HG02852 (cell line): ENCODE results near the gene ZC3H12A.
A peak's percentile ranks its signal among the peaks of the same experiment; 100 is the strongest.

Experiments
- ATAC-seq: cut with Tn5 transposase; IDR thresholded peaks from one replicate; pipeline ENCODE4 v1.9.1; 2021; ENCODE audit warnings: mild to moderate bottlenecking, moderate library complexity; ENCODE audit not compliant: unreplicated experiment

ZC3H12A gene

GRCh38 chr1:37474046-37474696 is at the start of gene ZC3H12A:
ZC3H12A (plus strand) TSS chr1:37474580; CDS start chr1:37475497, 917 bp downstream.
- peak; percentile 47 for ATAC-seq

DNA sequence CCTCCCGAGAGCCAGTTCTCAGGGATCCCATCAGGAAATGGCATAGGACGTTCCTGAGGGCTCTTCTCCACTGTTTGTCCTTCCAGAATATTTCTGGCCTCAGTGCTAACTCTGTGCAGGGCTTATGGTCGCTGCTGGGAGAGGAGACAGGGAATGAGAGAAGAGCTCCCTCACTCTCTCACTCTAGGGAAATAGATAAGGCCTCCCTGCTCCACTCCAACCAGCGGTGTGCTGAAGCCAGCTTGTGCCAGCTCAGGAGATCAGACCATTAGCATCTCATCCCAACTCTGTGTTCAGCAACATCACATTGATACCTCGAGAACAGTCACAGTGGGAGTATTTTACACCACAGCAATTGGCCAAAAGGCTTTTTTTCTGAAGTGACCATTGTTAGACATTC is 49.2 kb upstream of the ZC3H12A start:
- no peak for ATAC-seq

DNA sequence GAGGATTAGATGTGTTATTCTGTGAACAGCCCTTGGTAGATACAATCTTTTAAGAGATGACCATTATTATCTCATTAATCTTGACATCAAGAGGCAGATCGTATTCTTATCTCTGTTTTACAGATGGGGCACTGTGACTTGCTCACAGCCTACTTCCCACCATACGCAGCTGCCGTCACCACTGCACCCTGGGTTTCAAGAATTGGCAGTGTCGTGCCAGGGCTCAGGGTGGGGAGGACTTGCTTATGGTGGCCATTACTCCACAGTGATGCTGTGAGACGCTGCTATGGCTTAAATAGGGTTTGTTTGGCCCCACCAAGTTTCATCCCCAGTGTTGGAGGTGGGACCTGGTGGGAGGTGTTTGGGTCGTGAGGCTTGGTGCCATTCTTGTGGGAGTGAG is 45.4 kb upstream of the ZC3H12A start:
- no peak for ATAC-seq

DNA sequence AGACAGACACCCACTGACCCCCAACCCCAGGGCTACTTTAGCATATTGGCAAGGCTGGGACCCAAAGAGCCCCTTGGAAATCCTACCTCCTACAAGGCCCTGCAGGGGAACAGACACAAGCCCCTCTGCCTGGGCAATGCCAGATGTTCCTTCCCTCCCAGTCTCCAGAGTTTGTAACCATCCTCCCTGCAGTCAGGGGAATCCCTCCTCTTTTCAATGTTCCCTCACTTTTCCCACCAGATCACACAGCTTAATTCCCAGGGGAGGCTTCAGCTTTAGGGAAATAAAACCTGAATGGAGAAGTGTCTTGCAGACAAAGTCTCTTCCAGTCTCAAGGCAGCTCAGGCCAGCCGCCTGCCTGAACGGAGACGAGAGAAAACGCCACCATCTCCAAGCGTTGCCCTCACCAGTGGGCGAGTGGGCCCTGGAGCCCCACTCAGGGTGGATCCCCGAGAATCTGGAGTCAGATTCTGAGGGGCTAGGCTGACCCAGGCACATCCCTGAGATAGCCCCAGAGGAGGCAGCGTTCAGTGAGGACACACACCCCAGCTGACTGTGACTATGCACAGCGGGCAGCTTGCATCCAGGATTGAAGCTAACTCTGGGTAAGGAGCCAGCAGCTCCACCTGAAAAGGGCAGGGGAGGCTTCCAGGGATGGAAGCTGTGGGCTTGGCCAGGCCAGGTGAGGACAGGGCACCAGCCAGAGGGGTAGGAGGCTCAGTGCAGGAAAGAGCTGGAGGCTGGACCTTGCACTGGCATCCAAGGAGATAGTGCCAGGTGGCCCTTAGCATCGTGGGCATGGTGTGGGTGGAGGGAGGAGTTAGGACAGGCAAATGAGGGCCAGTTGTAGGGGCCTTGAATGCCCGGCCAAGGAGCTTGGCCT is 44.0 kb upstream of the ZC3H12A start:
- ATAC-seq, result no peak

- no peak for ATAC-seq
Observed at GRCh38 chr1:37432716-37433115, 41.7 kb upstream of the ZC3H12A start.

DNA sequence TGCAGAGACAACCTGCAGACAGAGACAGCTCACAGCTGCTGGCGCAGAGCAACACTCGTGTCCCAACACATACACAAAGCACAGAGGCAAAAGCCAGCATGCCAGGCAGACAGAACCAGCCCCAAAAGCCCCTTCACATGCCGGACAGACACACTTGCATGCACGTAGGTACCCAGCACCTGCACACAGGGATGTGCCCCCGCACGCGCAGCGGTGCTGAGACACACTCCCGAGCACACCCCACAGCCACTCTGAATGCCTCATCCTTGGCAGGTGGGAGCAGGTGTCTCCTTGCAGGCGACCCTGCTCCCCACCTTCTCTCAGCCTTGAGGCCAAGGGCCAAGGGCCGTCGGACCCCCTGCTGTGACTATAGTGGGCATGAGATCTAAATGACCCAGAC is 41.2 kb upstream of the ZC3H12A start:
- ATAC-seq, result no peak

DNA sequence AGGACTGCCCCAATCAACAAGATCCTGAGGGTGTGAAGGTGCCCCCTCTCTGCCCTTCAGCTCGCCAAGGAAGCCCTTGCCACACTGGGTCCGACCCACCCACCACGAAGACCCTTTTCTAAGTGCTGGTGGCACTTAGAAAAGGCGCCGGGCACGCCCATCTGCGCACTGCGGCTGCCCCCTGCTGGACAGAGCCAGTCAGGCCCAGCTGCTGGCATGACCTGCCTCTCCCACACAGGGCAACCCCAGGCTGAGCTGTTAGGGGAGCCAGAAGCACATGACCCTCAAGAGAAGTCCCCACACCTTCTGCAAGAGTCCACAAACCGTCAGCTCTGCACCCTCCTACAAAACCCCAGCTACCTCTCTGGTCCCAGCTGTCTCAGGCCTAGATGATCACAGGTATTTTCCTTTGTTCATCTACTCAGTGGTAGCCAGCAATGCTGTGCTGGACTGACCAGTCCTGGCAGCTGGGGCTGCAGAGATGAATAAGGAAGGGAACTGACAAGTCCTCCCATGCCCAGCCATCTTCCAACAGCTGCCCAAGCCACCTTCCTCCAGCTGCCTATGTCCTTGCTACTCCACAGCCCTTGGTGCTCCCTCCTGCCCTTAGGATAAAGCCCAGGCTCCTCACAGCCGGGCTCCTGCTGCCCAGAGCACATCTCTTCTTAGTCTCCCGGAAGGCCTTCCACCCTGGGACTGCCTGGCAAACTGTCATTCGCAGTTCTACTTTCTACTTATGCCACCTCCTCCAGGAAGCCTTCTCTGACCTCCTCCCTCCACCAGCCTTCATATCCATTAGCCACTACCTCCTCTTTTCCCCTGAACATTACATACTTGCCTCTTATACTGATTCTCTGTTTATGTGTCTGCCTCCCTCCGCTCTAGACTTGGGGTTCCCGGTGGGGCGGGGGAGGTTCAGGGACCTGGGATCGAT is 39.8 kb upstream of the ZC3H12A start:
- ATAC-seq, result no peak

DNA sequence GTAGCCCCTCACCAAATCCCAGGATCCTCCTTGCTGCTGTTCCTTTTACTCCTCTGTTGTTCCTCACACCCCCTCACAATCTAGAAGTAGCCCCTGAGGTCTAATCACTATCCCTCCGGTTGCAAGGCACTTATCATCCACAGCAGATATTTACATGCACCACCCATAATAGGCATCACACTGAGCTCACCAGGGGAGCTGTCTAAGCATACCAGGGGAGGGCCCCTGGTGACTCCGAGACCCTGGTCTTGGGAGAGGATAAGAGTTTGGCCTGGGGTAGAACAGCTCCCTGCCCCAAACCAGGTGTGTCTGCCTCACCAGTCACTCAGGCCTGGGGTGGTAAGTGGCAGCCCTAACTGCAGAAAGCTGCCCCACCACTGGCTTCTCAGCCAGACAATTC is 37.3 kb upstream of the ZC3H12A start:
- ATAC-seq, result no peak

DNA sequence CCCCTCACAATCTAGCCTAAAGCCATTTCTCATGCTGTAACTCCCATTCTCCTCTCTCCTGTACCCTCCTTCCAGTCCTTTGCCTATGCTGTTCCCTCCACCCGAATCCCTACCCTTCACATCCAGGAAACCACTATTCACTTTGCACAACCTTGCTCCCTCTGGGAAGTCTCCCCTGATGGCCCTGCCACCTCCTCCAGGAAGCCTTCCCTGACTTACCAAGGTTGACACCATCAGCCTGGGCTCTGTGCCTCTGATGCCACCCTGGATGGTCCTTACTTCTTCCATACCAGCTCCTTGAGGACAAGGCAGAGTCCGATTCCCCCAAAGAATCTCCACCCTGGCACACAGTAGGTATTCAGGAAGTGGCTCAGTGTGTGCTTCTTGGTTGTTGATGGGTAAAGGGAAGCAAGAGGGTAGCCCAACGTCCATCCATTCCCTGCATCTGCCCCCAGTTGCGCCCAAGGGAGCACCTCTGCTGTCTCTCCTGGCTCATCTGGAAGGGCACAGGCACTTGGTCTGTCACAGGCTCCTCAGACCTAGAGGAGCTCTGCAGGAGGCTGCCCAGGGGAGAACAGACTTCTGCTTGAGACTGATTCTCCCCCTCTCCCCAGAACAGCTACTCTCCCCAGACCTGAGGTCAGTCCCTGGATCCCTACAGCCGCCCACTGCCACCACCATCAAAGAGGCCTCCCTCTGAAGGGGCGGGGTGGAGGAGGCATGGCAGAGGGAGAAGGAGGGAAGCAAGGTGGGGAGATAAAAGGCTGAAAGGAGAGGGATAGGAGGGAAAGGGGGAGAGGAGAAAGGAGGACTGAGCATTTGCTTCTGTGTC is 36.1 kb upstream of the ZC3H12A start:
- no peak for ATAC-seq

GRCh38 chr1:37438869-37439343 is 35.5 kb upstream of the ZC3H12A start:
- no peak for ATAC-seq

- ATAC-seq, result no peak
Observed at GRCh38 chr1:37439349-37439995, 34.9 kb upstream of the ZC3H12A start.

DNA sequence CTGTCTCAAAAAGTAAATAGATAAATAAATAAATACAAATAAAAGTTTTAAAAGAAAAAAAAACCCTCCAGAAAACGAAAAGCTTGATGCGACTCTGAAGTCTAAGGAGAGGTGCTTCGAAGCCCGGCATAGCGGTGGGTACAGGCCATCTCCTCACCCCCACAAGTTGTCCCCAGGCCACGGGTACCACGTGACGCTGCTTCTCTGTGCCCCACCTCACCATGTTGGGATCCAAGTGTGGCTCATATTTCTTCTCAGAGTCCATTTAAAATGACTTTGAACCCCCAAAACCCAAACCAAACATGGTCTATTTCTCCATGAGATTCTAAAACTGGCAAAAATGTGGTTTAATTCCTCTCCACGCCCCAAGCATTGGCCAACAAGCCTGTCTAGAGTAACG is 32.9 kb upstream of the ZC3H12A start:
- no peak for ATAC-seq

DNA sequence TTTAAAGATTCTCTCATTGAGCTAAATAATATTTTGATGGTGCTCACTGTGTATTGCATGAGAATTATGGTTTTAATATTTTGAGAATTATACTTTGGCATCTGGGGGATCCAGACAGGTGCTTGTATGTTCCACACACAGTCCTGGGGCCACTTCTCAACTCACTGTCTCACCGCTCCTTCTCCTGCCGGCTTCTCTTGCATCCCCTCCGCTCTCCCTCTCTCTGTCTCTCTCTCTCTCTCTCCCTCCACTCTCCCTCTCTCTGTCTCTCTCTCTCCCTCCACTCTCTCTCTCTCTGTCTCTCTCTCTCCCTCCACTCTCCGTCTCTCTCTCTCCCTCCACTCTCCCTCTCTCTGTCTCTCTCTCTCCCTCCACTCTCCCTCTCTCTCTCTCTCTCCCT is 32.2 kb upstream of the ZC3H12A start:
- no peak for ATAC-seq

DNA sequence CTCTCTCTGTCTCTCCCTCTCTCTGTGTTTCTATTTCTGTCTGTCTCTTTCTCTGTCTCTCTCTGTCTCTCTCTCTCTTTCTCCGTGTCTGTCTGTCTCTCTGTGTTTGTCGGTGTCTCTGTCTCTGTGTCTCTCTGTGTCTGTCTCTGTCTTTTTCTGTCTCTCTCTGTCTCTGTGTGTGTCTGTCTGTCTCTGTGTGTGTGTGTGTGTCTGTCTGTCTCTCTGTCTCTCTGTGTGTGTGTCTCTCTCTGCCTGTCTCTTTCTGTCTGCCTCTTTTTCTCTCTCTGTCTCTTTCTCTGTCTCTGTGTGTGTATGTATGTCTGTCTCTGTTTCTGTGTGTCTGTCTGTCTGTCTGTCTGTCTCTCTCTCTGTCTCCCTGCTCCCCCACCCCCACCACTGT is 31.7 kb upstream of the ZC3H12A start:
- no peak for ATAC-seq

DNA sequence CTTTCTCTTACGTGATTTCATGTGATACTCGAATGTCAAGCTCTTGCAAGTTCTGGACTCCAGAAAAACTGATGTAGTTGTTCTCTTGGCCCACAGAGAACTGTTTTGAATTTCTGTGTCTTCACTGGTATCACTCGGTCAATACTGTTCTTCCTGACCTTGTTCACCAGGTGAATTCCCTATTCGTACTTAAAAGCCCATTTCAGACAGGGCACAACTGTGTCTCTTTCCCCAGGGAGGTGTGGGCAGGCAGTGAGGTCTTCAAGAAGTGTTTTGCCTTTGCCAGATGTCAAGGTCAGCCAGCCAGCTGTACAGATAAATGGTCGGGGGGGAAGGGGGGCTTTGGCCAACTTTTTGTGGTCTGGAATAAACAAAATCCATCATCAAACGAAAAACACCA is 27.5 kb upstream of the ZC3H12A start:
- no peak for ATAC-seq

DNA sequence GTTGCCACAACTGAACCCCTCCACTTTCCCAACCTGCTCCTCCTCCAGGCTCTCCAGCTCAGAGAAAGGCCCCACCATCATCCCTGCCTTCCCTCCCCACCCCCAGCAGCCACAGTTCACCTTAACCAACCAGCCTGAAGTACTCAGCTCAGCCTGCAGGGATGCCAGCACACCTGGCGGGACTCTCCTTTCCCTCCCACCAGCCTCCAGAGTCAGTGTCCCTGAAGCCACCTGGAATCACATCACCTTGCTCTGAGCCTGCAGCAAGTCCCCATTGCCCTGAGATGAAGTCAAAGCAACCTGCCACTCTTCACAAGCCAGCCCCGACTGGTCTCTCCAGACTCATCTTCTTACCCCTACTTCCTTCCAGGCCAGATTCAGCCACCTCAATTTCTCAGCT is 26.2 kb upstream of the ZC3H12A start:
- no peak for ATAC-seq

GRCh38 chr1:37448691-37449417 is 25.5 kb upstream of the ZC3H12A start:
- no peak for ATAC-seq

- no peak for ATAC-seq
Observed at GRCh38 chr1:37449936-37450335, 24.4 kb upstream of the ZC3H12A start.

DNA sequence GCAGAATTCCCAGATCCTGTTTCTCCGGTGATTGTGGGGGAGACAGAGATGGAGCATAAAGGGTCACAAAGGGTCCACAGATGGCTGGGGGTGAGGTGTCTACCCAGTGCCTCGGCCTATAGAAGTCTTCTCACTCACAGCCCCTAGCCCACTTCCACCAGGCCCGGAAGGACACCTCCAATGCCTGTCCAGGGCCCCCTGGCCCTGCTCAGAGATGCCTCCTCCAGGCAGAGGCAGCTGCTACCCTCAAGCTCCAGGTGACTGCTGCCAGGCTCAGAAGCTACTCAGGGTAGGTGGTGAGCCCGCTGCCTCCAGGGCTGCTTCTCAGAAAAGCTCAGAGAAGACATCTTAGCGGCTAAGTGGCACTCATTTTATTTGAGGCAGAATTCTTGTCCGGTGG is 22.0 kb upstream of the ZC3H12A start:
- no peak for ATAC-seq
